ENCODE measurements around the gene BDH1.

Gene BDH1

DNA sequence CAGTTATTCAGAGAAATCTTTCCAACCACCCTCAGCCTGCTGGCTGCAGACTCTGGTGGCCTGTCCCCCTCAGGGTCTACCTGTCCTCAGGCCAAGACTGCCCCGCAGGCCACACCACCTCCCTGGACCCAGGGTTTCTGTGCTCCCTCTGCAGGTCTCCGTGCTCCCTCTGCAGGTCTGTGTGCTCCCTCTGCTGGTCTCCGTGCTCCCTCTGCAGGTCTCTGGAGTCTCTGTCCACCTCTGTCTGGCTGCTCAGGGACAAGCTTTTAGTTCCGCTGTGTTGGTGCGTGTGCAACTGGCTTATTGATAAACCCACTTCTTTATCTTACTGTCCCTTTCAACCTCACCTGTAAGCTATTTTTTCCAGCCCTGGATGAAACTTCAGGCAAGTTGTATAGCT, 30.1 kb downstream of the BDH1 start:
- Histone ChIP-seq H2AFZ (ENCODE audit: low read depth, low read length) (no peak overlapping the region), H3K9ac (ENCODE audit: low read depth, low read length) (no peak overlapping the region), H3K9me3 (ENCODE audit: insufficient read depth, low read length, severe bottlenecking) (no peaks in the 10 kb centered on the region), H3K27me3 (ENCODE audit: insufficient read depth, low read length, poor library complexity) (no peaks in the 10 kb centered on the region), H3K4me1 (ENCODE audit: insufficient read depth, low read length) (no peaks in the 10 kb centered on the region), H3K27ac (ENCODE audit: low read length) (no peak overlapping the region), H3K36me3 (ENCODE audit: insufficient read depth, low read length) (peaks cover 96% of the 10 kb centered on the region), H3K4me2 (ENCODE audit: insufficient read depth, low read length) (no peak overlapping the region), H4K20me1 (ENCODE audit: insufficient read depth, low read length) (peaks cover 7% of the 10 kb centered on the region), H3K79me2 (ENCODE audit: insufficient read depth, low read length) (no peaks in the 10 kb centered on the region), H3K4me3 (ENCODE audit: low read depth in 1 of 2, low read length in 2 of 2) (no peak overlapping the region)
- TF ChIP-seq EZH2 (IDR thresholded peaks at IDR 0.05; ENCODE audit: borderline replicate concordance, low read depth, low read length, severe bottlenecking), result no peak
- TF ChIP-seq, protein P1, sequence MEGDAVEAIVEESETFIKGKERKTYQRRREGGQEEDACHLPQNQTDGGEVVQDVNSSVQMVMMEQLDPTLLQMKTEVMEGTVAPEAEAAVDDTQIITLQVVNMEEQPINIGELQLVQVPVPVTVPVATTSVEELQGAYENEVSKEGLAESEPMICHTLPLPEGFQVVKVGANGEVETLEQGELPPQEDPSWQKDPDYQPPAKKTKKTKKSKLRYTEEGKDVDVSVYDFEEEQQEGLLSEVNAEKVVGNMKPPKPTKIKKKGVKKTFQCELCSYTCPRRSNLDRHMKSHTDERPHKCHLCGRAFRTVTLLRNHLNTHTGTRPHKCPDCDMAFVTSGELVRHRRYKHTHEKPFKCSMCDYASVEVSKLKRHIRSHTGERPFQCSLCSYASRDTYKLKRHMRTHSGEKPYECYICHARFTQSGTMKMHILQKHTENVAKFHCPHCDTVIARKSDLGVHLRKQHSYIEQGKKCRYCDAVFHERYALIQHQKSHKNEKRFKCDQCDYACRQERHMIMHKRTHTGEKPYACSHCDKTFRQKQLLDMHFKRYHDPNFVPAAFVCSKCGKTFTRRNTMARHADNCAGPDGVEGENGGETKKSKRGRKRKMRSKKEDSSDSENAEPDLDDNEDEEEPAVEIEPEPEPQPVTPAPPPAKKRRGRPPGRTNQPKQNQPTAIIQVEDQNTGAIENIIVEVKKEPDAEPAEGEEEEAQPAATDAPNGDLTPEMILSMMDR (IDR thresholded peaks at IDR 0.05; ENCODE audit: borderline replicate concordance, extremely low read depth, low read length, poor library complexity, severe bottlenecking), result peak; percentile 41
- no peak for ATAC-seq (ENCODE audit: insufficient read depth, low read depth)
- DNase-seq, result no peak

DNA sequence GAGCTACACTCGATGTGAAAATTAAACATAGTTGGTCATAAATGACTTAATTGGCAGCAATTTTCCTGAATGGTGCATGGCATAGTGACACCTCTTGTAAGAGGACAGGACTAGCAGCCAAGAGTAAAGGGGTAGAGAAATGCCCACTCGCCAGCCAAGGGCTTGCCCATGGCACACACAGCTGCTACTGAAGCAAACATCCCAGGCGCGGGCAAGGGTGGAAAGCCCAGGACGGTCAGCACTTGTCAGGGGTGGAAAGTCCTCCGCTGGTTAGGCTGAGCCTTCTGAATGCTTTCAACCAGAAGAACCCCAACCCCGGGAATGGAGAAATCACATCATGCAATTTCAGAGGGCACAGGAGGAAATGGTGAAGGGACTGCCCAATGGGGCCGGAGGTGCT, 31.6 kb downstream of the BDH1 start:
- H3K4me2 ChIP-seq (ENCODE audit: insufficient read depth, low read length), result no peak overlapping the region
- no peaks in the 10 kb centered on the region for H3K4me1 ChIP-seq (ENCODE audit: insufficient read depth, low read length)
- no peak overlapping the region for H3K27ac ChIP-seq (ENCODE audit: low read length)
- H4K20me1 ChIP-seq (ENCODE audit: insufficient read depth, low read length), result peaks cover 7% of the 10 kb centered on the region
- DNase-seq, result no peak
- H3K36me3 ChIP-seq (ENCODE audit: insufficient read depth, low read length), result peaks cover 94% of the 10 kb centered on the region
- no peak for ATAC-seq (ENCODE audit: insufficient read depth, low read depth)
- no peaks in the 10 kb centered on the region for H3K9me3 ChIP-seq (ENCODE audit: insufficient read depth, low read length, severe bottlenecking)
- H3K27me3 ChIP-seq (ENCODE audit: insufficient read depth, low read length, poor library complexity), result no peaks in the 10 kb centered on the region
- H3K9ac ChIP-seq (ENCODE audit: low read depth, low read length), result no peak overlapping the region
- no peak overlapping the region for H3K4me3 ChIP-seq (ENCODE audit: low read depth in 1 of 2, low read length in 2 of 2)
- TF ChIP-seq, protein P1 (IDR thresholded peaks at IDR 0.05; ENCODE audit: borderline replicate concordance, extremely low read depth, low read length, poor library complexity, severe bottlenecking), result no peak
- TF ChIP-seq EZH2 (IDR thresholded peaks at IDR 0.05; ENCODE audit: borderline replicate concordance, low read depth, low read length, severe bottlenecking), result no peak
- H2AFZ ChIP-seq (ENCODE audit: low read depth, low read length), result no peak overlapping the region
- H3K79me2 ChIP-seq (ENCODE audit: insufficient read depth, low read length), result no peaks in the 10 kb centered on the region

DNA sequence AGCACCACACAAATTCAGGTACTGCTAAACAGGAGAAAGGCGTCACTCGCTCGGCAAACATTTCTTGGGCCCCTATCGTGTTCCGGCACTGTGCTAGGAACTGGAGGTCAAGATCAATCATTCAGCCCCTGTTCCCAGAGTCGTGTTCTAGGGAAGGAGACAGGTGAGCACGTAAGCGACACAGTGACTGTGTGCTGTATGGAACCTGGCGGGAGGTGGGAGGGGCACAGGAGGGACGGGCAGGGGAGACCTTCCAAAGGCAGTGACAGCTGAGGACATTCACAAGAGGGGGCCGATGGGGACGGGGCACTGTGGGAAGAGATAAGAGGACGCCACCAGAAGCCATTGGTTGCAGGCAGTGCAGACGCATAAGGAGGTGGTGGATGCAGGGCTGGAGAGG, 32.2 kb downstream of the BDH1 start:
- no peak overlapping the region for H3K27ac ChIP-seq (ENCODE audit: low read length)
- H3K4me1 ChIP-seq (ENCODE audit: insufficient read depth, low read length), result no peaks in the 10 kb centered on the region
- H4K20me1 ChIP-seq (ENCODE audit: insufficient read depth, low read length), result peaks cover 3% of the 10 kb centered on the region
- no peak overlapping the region for H2AFZ ChIP-seq (ENCODE audit: low read depth, low read length)
- H3K79me2 ChIP-seq (ENCODE audit: insufficient read depth, low read length), result no peaks in the 10 kb centered on the region
- H3K27me3 ChIP-seq (ENCODE audit: insufficient read depth, low read length, poor library complexity), result no peaks in the 10 kb centered on the region
- no peak overlapping the region for H3K4me2 ChIP-seq (ENCODE audit: insufficient read depth, low read length)
- no peaks in the 10 kb centered on the region for H3K9me3 ChIP-seq (ENCODE audit: insufficient read depth, low read length, severe bottlenecking)
- H3K36me3 ChIP-seq (ENCODE audit: insufficient read depth, low read length), result peaks cover 91% of the 10 kb centered on the region
- no peak overlapping the region for H3K9ac ChIP-seq (ENCODE audit: low read depth, low read length)
- no peak overlapping the region for H3K4me3 ChIP-seq (ENCODE audit: low read depth in 1 of 2, low read length in 2 of 2)
- DNase-seq (no peak), ATAC-seq (ENCODE audit: insufficient read depth, low read depth) (no peak)
- no peak for TF ChIP-seq EZH2 (IDR thresholded peaks at IDR 0.05; ENCODE audit: borderline replicate concordance, low read depth, low read length, severe bottlenecking)
- TF ChIP-seq, protein P1 (IDR thresholded peaks at IDR 0.05; ENCODE audit: borderline replicate concordance, extremely low read depth, low read length, poor library complexity, severe bottlenecking), result no peak

Data from DND-41 (cell line).